Colonic mucosa (tissue), 4 donors: ENCODE results near the gene PROM2. TPM values are rescaled to one million over a fixed set of nuclear protein-coding genes. Genes with fewer than 3 reads are reported as not detected.

Experiments used
- DNase-seq: peaks from one replicate; pipeline ENCODE4 v3.0.0-alpha.2; 2020
- H3K27ac ChIP-seq: fragments of 200-600 bp; one replicate; pipeline ENCODE4 v1.8.0; 2021
- H3K27me3 ChIP-seq: fragments of 200-600 bp; one replicate; pipeline ENCODE4 v1.8.0; 2021
- H3K36me3 ChIP-seq: fragments of 200-600 bp; one replicate; pipeline ENCODE4 v1.8.0; 2021
- H3K4me1 ChIP-seq: fragments of 200-600 bp; one replicate; pipeline ENCODE4 v1.8.0; 2021; ENCODE audit warnings: mild to moderate bottlenecking
- H3K4me3 ChIP-seq: fragments of 200-600 bp; one replicate; pipeline ENCODE4 v1.8.0; 2021
- H3K9ac ChIP-seq, 2 donors: one replicate each; pipeline ENCODE4 v1.7.0; 2013; ENCODE audit warnings: control low read depth in 2 of 2, low read depth in 2 of 2, low read length in 2 of 2
- H3K9me3 ChIP-seq: fragments of 200-600 bp; one replicate; pipeline ENCODE4 v1.8.0; 2021
- CTCF ChIP-seq: fragments of 200-600 bp; IDR thresholded peaks from one replicate; pipeline ENCODE4 v1.8.0; 2022; ENCODE audit warnings: antibody characterized with exemption, mild to moderate bottlenecking
- intact Hi-C: fragments of 100-400 bp; cut with DNase I; formaldehyde crosslinking; loops from one replicate; pipeline ENCODE4 v1.14.1; 2022
- total RNA-seq, 2 donors: library from RNA; stranded (reverse); fragmentation: NEBNext Ultra II Directional in 1 of 2; extraction: Animal tissue kit (Norgen Biotek cat#: 25700) in 1 of 2; gene quantifications; one replicate each; pipeline ENCODE4 v1.2.1, GENCODE V29; 2021
- donor health status: healthy.
- donor health status: DM: no; HTN: no; CAD: no.
- donor health status: DM: no; HTN: no; CAD: no.

The PROM2 gene
- total RNA-seq, 2 donors from 2014 or later: 27.4 to 63.4 TPM

- Histone ChIP-seq H3K9me3 (no peaks in the 10 kb centered on the region), H3K27me3 (no peaks in the 10 kb centered on the region), H3K9ac (no peak overlapping the region), H3K36me3 (no peaks in the 10 kb centered on the region), H3K4me3 (no peak overlapping the region), H3K27ac (no peak overlapping the region), H3K4me1 (no peaks in the 10 kb centered on the region)
- no peak for DNase-seq
- TF ChIP-seq CTCF: no peak
- intact Hi-C loops: no loop called here
These were observed 57.4 kb downstream of the PROM2 start for GRCh38 chr2:95331606-95332005.

- Histone ChIP-seq H3K9me3 (no peaks in the 10 kb centered on the region), H3K27ac (no peak overlapping the region), H3K36me3 (no peaks in the 10 kb centered on the region), H3K9ac (no peak overlapping the region), H3K4me1 (no peaks in the 10 kb centered on the region), H3K27me3 (no peaks in the 10 kb centered on the region), H3K4me3 (no peak overlapping the region)
- TF ChIP-seq CTCF: no peak
- no peak for DNase-seq
- intact Hi-C loops: no loop called here
These were observed 57.8 kb downstream of the PROM2 start for GRCh38 chr2:95332036-95332435.

GRCh38 chr2:95333056-95333455, 58.8 kb downstream of the PROM2 start:
- Histone ChIP-seq H3K27me3 (no peaks in the 10 kb centered on the region), H3K36me3 (no peaks in the 10 kb centered on the region), H3K4me1 (no peaks in the 10 kb centered on the region), H3K9me3 (no peaks in the 10 kb centered on the region), H3K4me3 (no peak overlapping the region), H3K9ac (no peak overlapping the region), H3K27ac (no peak overlapping the region)
- no peak for TF ChIP-seq CTCF
- DNase-seq: no peak
- intact Hi-C loops: no loop called here

GRCh38 chr2:95333888-95334338, 59.7 kb downstream of the PROM2 start:
- H3K27ac ChIP-seq: no peak overlapping the region
- no peak for DNase-seq
- no peak for TF ChIP-seq CTCF
- H3K9me3 ChIP-seq: no peaks in the 10 kb centered on the region
- no peaks in the 10 kb centered on the region for H3K4me1 ChIP-seq
- no peaks in the 10 kb centered on the region for H3K36me3 ChIP-seq
- no peaks in the 10 kb centered on the region for H3K27me3 ChIP-seq
- intact Hi-C loops: no loop called here
- no peak overlapping the region for H3K4me3 ChIP-seq
- no peak overlapping the region for H3K9ac ChIP-seq

- Histone ChIP-seq H3K4me1 (no peaks in the 10 kb centered on the region), H3K27ac (no peak overlapping the region), H3K27me3 (no peaks in the 10 kb centered on the region), H3K36me3 (no peaks in the 10 kb centered on the region), H3K9me3 (no peaks in the 10 kb centered on the region), H3K9ac (no peak overlapping the region), H3K4me3 (no peak overlapping the region)
- no peak for TF ChIP-seq CTCF
- no peak for DNase-seq
- intact Hi-C loops: no loop called here
These were observed 60.8 kb downstream of the PROM2 start for GRCh38 chr2:95334916-95335641.
